ENCODE measurements around the gene LGALS3BP.
A peak's percentile ranks its signal among the peaks of the same experiment; 100 is the strongest.
"Not testable (repeated sequence)": the region's sequence is repeated elsewhere in the genome, so short reads cannot be mapped to it uniquely, and the experiment has no call there.

The LGALS3BP gene

GRCh38 chr17:79024901-79025737 is 45.4 kb upstream of the LGALS3BP start:
- TF ChIP-seq CTCF (IDR thresholded peaks at IDR 0.05; ENCODE audit: low read depth, low read length, missing control alignments): no peak
- DNase-seq (ENCODE audit: extremely low read depth, low read depth): no peak
- peak overlapping the region; percentile 54 for H3K4me3 ChIP-seq (replicated peaks; ENCODE audit: low read depth, low read length)

GRCh38 chr17:79023886-79024771 is 44.4 kb upstream of the LGALS3BP start, which contains the start of gene C1QTNF1:
Gene C1QTNF1 (plus strand): TSS chr17:79024169. CDS start chr17:79043969, 19,800 bp downstream.
- no peak for DNase-seq (ENCODE audit: extremely low read depth, low read depth)
- peak within 1 kb of the TSS; percentile 54 for H3K4me3 ChIP-seq (replicated peaks; ENCODE audit: low read depth, low read length)
- peak; percentile 2 for TF ChIP-seq CTCF (IDR thresholded peaks at IDR 0.05; ENCODE audit: low read depth, low read length, missing control alignments)

- no peak for TF ChIP-seq CTCF (IDR thresholded peaks at IDR 0.05; ENCODE audit: low read depth, low read length, missing control alignments)
- H3K4me3 ChIP-seq (replicated peaks; ENCODE audit: low read depth, low read length): no peak overlapping the region
- DNase-seq (ENCODE audit: extremely low read depth, low read depth): no peak
These were observed 43.5 kb upstream of the LGALS3BP start for GRCh38 chr17:79023180-79023705.

GRCh38 chr17:79022507-79022991 is 42.8 kb upstream of the LGALS3BP start:
- no peak for DNase-seq (ENCODE audit: extremely low read depth, low read depth)
- H3K4me3 ChIP-seq (replicated peaks; ENCODE audit: low read depth, low read length): no peak overlapping the region
- no peak for TF ChIP-seq CTCF (IDR thresholded peaks at IDR 0.05; ENCODE audit: low read depth, low read length, missing control alignments)

GRCh38 chr17:79021929-79022328 is 42.2 kb upstream of the LGALS3BP start:
- DNase-seq (ENCODE audit: extremely low read depth, low read depth); H3K4me3 ChIP-seq (replicated peaks; ENCODE audit: low read depth, low read length): not testable (repeated sequence)

GRCh38 chr17:79020631-79021301 is 41.0 kb upstream of the LGALS3BP start:
- no peak overlapping the region for H3K4me3 ChIP-seq (replicated peaks; ENCODE audit: low read depth, low read length)
- no peak for DNase-seq (ENCODE audit: extremely low read depth, low read depth)
- no peak for TF ChIP-seq CTCF (IDR thresholded peaks at IDR 0.05; ENCODE audit: low read depth, low read length, missing control alignments)
